Measurements from ENCODE around the gene MMD. TPM values are rescaled to one million over a fixed set of nuclear protein-coding genes. Genes with fewer than 3 reads are reported as not detected.

The MMD gene
- total and polyA plus RNA-seq, 2 donors from 2014 or later: 6.4 to 9.9 TPM

GRCh38 chr17:55410722-55411462 is 10.7 kb downstream of the MMD start:
- Histone ChIP-seq H3K4me3 (ENCODE audit: low read length in 3 of 3) (no peak overlapping the region), H3K9me3 (ENCODE audit: control insufficient read depth in 2 of 3, insufficient read depth in 1 of 3, low read length in 3 of 3) (no peaks in the 10 kb centered on the region), H3K4me1 (ENCODE audit: control insufficient read depth in 2 of 3, insufficient read depth in 2 of 3, low read depth in 1 of 3, low read length in 3 of 3) (no peaks in the 10 kb centered on the region), H3K36me3 (ENCODE audit: control insufficient read depth in 2 of 3, insufficient read depth in 3 of 3, low read length in 3 of 3) (peaks cover 0 to 21% (median 4%) of the 10 kb centered on the region in 3 donors), H3K9ac (ENCODE audit: low read length in 3 of 3) (no peak overlapping the region), H3K27me3 (ENCODE audit: control insufficient read depth, insufficient read depth, low read length) (no peaks in the 10 kb centered on the region), H3K27ac (ENCODE audit: low read depth in 2 of 2, low read length in 2 of 2) (no peak overlapping the region)
- no peak for TF ChIP-seq CTCF (IDR thresholded peaks at IDR 0.05; ENCODE audit: borderline replicate concordance, extremely low read depth, insufficient read depth)
- intact Hi-C loops (cut with DNase I): no loop called here
- no peak for FAIRE-seq
- DNase-seq: no peak

- intact Hi-C loops (cut with DNase I): no loop called here
- H3K9ac ChIP-seq (ENCODE audit: low read length in 3 of 3): no peak overlapping the region
- peaks cover 0 to 21% (median 4%) of the 10 kb centered on the region in 3 donors for H3K36me3 ChIP-seq (ENCODE audit: control insufficient read depth in 2 of 3, insufficient read depth in 3 of 3, low read length in 3 of 3)
- H3K4me1 ChIP-seq (ENCODE audit: control insufficient read depth in 2 of 3, insufficient read depth in 2 of 3, low read depth in 1 of 3, low read length in 3 of 3): no peaks in the 10 kb centered on the region
- no peak for DNase-seq
- no peak for FAIRE-seq
- no peak overlapping the region for H3K27ac ChIP-seq (ENCODE audit: low read depth in 2 of 2, low read length in 2 of 2)
- no peaks in the 10 kb centered on the region for H3K9me3 ChIP-seq (ENCODE audit: control insufficient read depth in 2 of 3, insufficient read depth in 1 of 3, low read length in 3 of 3)
- H3K4me3 ChIP-seq (ENCODE audit: low read length in 3 of 3): no peak overlapping the region
- H3K27me3 ChIP-seq (ENCODE audit: control insufficient read depth, insufficient read depth, low read length): no peaks in the 10 kb centered on the region
- TF ChIP-seq CTCF (IDR thresholded peaks at IDR 0.05; ENCODE audit: borderline replicate concordance, extremely low read depth, insufficient read depth): no peak
Measured at GRCh38 chr17:55409030-55409800, 12.4 kb downstream of the MMD start.

- Histone ChIP-seq H3K36me3 (ENCODE audit: control insufficient read depth in 2 of 3, insufficient read depth in 3 of 3, low read length in 3 of 3) (peaks cover 0 to 21% (median 4%) of the 10 kb centered on the region in 3 donors), H3K27me3 (ENCODE audit: control insufficient read depth, insufficient read depth, low read length) (no peaks in the 10 kb centered on the region), H3K4me3 (ENCODE audit: low read length in 3 of 3) (no peak overlapping the region), H3K4me1 (ENCODE audit: control insufficient read depth in 2 of 3, insufficient read depth in 2 of 3, low read depth in 1 of 3, low read length in 3 of 3) (no peaks in the 10 kb centered on the region), H3K9ac (ENCODE audit: low read length in 3 of 3) (no peak overlapping the region), H3K27ac (ENCODE audit: low read depth in 2 of 2, low read length in 2 of 2) (no peak overlapping the region), H3K9me3 (ENCODE audit: control insufficient read depth in 2 of 3, insufficient read depth in 1 of 3, low read length in 3 of 3) (no peaks in the 10 kb centered on the region)
- no peak for FAIRE-seq
- no peak for DNase-seq
- TF ChIP-seq CTCF (IDR thresholded peaks at IDR 0.05; ENCODE audit: borderline replicate concordance, extremely low read depth, insufficient read depth): no peak
- intact Hi-C loops (cut with DNase I): no loop called here
Measured at GRCh38 chr17:55407641-55408566, 13.7 kb downstream of the MMD start.

All from kidney (tissue), 14 donors.